H1 (cell line): ENCODE results near the gene ACTL8. TPM values are rescaled to one million over a fixed set of nuclear protein-coding genes. Genes with fewer than 3 reads are reported as not detected.

Source experiments
- CTCF ChIA-PET: fragments of 300-600 bp; sonication (Branson Sonifier 250); formaldehyde crosslinking; loops from one replicate; lab custom pipeline; 2021; ENCODE audit not compliant: partially characterized antibody; lab: Charles Lee
- POLR2A ChIA-PET: fragments of 300-600 bp; sonication (Branson Sonifier 250); formaldehyde crosslinking; loops from one replicate; lab custom pipeline; 2021; ENCODE audit warnings: inconsistent platforms; ENCODE audit not compliant: partially characterized antibody; lab: Charles Lee
- DNase-seq, 2 experiments: peaks; one replicate each; pipeline versions ENCODE4 v3.0.0 to v3.0.0-alpha.2; 2010 to 2022; ENCODE audit warnings: low spot score in 2 of 2, low read depth in 1 of 2, mixed read lengths in 1 of 2
- FAIRE-seq: peaks from 2 replicates; lab custom pipeline; 2011; peaks lifted over from hg19 to GRCh38; lab: Jason Lieb, UNC
- H2AFZ ChIP-seq: 2 replicates; pipeline ENCODE4 v1.8.1; 2012; ENCODE audit warnings: low read length, inconsistent platforms
- H2AK5ac ChIP-seq: 2 replicates; pipeline ENCODE4 v1.6.1; 2013; ENCODE audit warnings: low read depth, low read length
- H2BK120ac ChIP-seq: replicated peaks from 2 replicates; pipeline ENCODE3; 2013; ENCODE audit warnings: low read depth, low read length, inconsistent platforms
- H2BK12ac ChIP-seq: 2 replicates; pipeline ENCODE4 v1.6.1; 2013; ENCODE audit warnings: low read depth, low read length
- H2BK15ac ChIP-seq: 2 replicates; pipeline ENCODE4 v1.6.1; 2013; ENCODE audit warnings: low read length
- H2BK20ac ChIP-seq: 2 replicates; pipeline ENCODE4 v1.6.1; 2013; ENCODE audit warnings: low read length
- H2BK5ac ChIP-seq: 2 replicates; pipeline ENCODE4 v1.6.1; 2013; ENCODE audit warnings: low read depth, low read length
- H3K14ac ChIP-seq: 2 replicates; pipeline ENCODE4 v1.6.1; 2013; ENCODE audit warnings: inconsistent platforms; ENCODE audit not compliant: insufficient read length
- H3K18ac ChIP-seq: 2 replicates; pipeline ENCODE4 v1.6.1; 2013; ENCODE audit warnings: low read length; ENCODE audit errors: extremely low read depth
- H3K23ac ChIP-seq: 2 replicates; pipeline ENCODE4 v1.6.1; 2013; ENCODE audit warnings: inconsistent platforms; ENCODE audit not compliant: insufficient read length
- H3K23me2 ChIP-seq: 2 replicates; pipeline ENCODE4 v1.6.1; 2013; ENCODE audit warnings: low read depth, low read length
- H3K27ac ChIP-seq: 2 replicates; pipeline ENCODE4 v1.6.1; 2011; ENCODE audit warnings: low read depth, low read length, inconsistent platforms
- H3K27me3 ChIP-seq, 4 experiments: replicated peaks in 1 of 4; 1 replicate in 1 of 4; 2 replicates in 3 of 4; pipeline versions ENCODE4 v1.6.1 to v1.8.1; 2011 to 2013; ENCODE audit warnings: low read length in 3 of 4, mild to moderate bottlenecking in 3 of 4, inconsistent platforms in 2 of 4, mixed read lengths in 2 of 4, moderate library complexity in 1 of 4; ENCODE audit not compliant: control insufficient read depth in 3 of 4, insufficient read depth in 3 of 4; ENCODE audit errors: extremely low read depth in 1 of 4
- H3K36me3 ChIP-seq, 4 experiments: 2 replicates each; pipeline versions ENCODE4 v1.6.1 to v1.8.1; 2011 to 2013; ENCODE audit warnings: mild to moderate bottlenecking in 4 of 4, low read length in 3 of 4, moderate library complexity in 2 of 4, control low read depth in 1 of 4, inconsistent platforms in 1 of 4; ENCODE audit not compliant: insufficient read depth in 4 of 4, control insufficient read depth in 2 of 4
- H3K4ac ChIP-seq: replicated peaks from 2 replicates; pipeline ENCODE3; 2013; ENCODE audit warnings: low read length, low read depth, mixed read lengths, inconsistent platforms; ENCODE audit not compliant: insufficient read length
- H3K4me1 ChIP-seq, 4 experiments: replicated peaks in 1 of 4; 1 replicate in 1 of 4; 2 replicates in 3 of 4; pipeline versions ENCODE4 v1.6.1 to v1.8.1; 2011 to 2013; ENCODE audit warnings: low read length in 3 of 4, inconsistent platforms in 2 of 4, mixed read lengths in 1 of 4; ENCODE audit not compliant: insufficient read depth in 4 of 4, control insufficient read depth in 3 of 4
- H3K4me2 ChIP-seq, 2 experiments: 2 replicates each; pipeline versions ENCODE4 v1.6.1 to v1.8.1; 2011 to 2013; ENCODE audit warnings: low read depth in 2 of 2, low read length in 2 of 2, control low read depth in 1 of 2, inconsistent platforms in 1 of 2, mild to moderate bottlenecking in 1 of 2; ENCODE audit not compliant: insufficient read depth in 1 of 2
- H3K4me3 ChIP-seq, 4 experiments: fragments of 200-600, 300-600 bp in 1 of 4; sonication (generic), shearing (Covaris generic), sonication (Bioruptor Twin) in 1 of 4; 2 replicates each; pipeline versions ENCODE4 v1.5.1 to v1.8.1; 2011 to 2016; ENCODE audit warnings: low read length in 4 of 4, low read depth in 3 of 4, control low read depth in 2 of 4, inconsistent platforms in 2 of 4, mild to moderate bottlenecking in 2 of 4, mixed read lengths in 1 of 4, moderate library complexity in 1 of 4; ENCODE audit not compliant: insufficient read depth in 2 of 4; ENCODE audit errors: extremely low read depth in 1 of 4
- H3K56ac ChIP-seq: replicated peaks from 2 replicates; pipeline ENCODE3; 2013; ENCODE audit warnings: low read depth, mild to moderate bottlenecking, mixed read lengths, low read length, inconsistent platforms; ENCODE audit not compliant: insufficient read length
- H3K79me1 ChIP-seq: 2 replicates; pipeline ENCODE4 v1.6.1; 2013; ENCODE audit warnings: low read depth, low read length, control low read depth
- H3K79me2 ChIP-seq, 2 experiments: 2 replicates each; pipeline versions ENCODE4 v1.6.1 to v1.8.1; 2012 to 2013; ENCODE audit warnings: low read length in 2 of 2, mild to moderate bottlenecking in 2 of 2, inconsistent platforms in 1 of 2; ENCODE audit not compliant: insufficient read depth in 2 of 2, control insufficient read depth in 1 of 2
- H3K9ac ChIP-seq, 4 experiments: replicated peaks in 1 of 4; 1 replicate in 1 of 4; 2 replicates in 3 of 4; pipeline versions ENCODE4 v1.6.1 to v1.8.1; 2011 to 2013; ENCODE audit warnings: low read depth in 3 of 4, low read length in 3 of 4, control low read depth in 2 of 4, mild to moderate bottlenecking in 2 of 4, moderate library complexity in 2 of 4, inconsistent platforms in 1 of 4; ENCODE audit errors: extremely low read depth in 1 of 4
- H3K9me3 ChIP-seq, 2 experiments: 2 replicates each; pipeline versions ENCODE4 v1.6.1 to v1.8.1; 2012 to 2013; ENCODE audit warnings: mild to moderate bottlenecking in 2 of 2, moderate library complexity in 2 of 2, control low read depth in 1 of 2, inconsistent platforms in 1 of 2, low read depth in 1 of 2, low read length in 1 of 2, mixed read lengths in 1 of 2; ENCODE audit not compliant: insufficient read depth in 2 of 2
- H4K20me1 ChIP-seq, 2 experiments: replicated peaks in 1 of 2; 2 replicates each; pipeline versions ENCODE3 to v1.8.1; 2011 to 2013; ENCODE audit warnings: inconsistent platforms in 2 of 2, low read length in 2 of 2, mild to moderate bottlenecking in 1 of 2; ENCODE audit not compliant: insufficient read depth in 2 of 2, control insufficient read depth in 1 of 2
- H4K5ac ChIP-seq: 2 replicates; pipeline ENCODE4 v1.6.1; 2013; ENCODE audit warnings: low read length, low read depth, mixed read lengths, inconsistent platforms; ENCODE audit not compliant: insufficient read length
- H4K8ac ChIP-seq: 2 replicates; pipeline ENCODE4 v1.8.0; 2013; ENCODE audit warnings: mild to moderate bottlenecking, moderate library complexity, low read length, inconsistent platforms; ENCODE audit not compliant: insufficient read depth; ENCODE audit errors: extremely low read depth
- H4K91ac ChIP-seq: replicated peaks from 2 replicates; pipeline ENCODE3; 2013; ENCODE audit warnings: low read length, mixed read lengths, inconsistent platforms; ENCODE audit not compliant: insufficient read length
- ATF3 ChIP-seq: IDR thresholded peaks from 2 replicates; pipeline ENCODE4 v1.6.1; 2011; ENCODE audit warnings: low read depth, mild to moderate bottlenecking, low read length; ENCODE audit not compliant: insufficient read depth
- CREB1 ChIP-seq: IDR thresholded peaks from 2 replicates; pipeline ENCODE4 v1.6.1; 2012; ENCODE audit warnings: inconsistent platforms
- GABPA ChIP-seq: IDR thresholded peaks from 2 replicates; pipeline ENCODE4 v1.6.1; 2011; ENCODE audit warnings: mild to moderate bottlenecking, low read length, moderate library complexity, borderline replicate concordance; ENCODE audit not compliant: insufficient read depth
- HDAC2 ChIP-seq, 2 experiments: fragments of 300-600 bp in 1 of 2; sonication (generic) in 1 of 2; IDR thresholded peaks; 2 replicates each; pipeline ENCODE4 v1.6.1; 2011 to 2012; ENCODE audit warnings: low read depth in 2 of 2, low read length in 2 of 2, mild to moderate bottlenecking in 2 of 2, moderate library complexity in 2 of 2, borderline replicate concordance in 1 of 2, inconsistent platforms in 1 of 2
- MAX ChIP-seq: IDR thresholded peaks from 2 replicates; pipeline ENCODE4 v1.6.1; 2012; ENCODE audit warnings: inconsistent platforms
- SIN3A ChIP-seq, 2 experiments: IDR thresholded peaks in 1 of 2; conservative IDR thresholded peaks in 1 of 2; 2 replicates each; pipeline ENCODE4 v1.6.1; 2011 to 2012; ENCODE audit warnings: low read length in 2 of 2, improper control_type of control experiment in 1 of 2, low read depth in 1 of 2, mild to moderate bottlenecking in 1 of 2
- USF2 ChIP-seq: IDR thresholded peaks from 2 replicates; pipeline ENCODE4 v1.6.1; 2011; ENCODE audit warnings: low read length, improper control_type of control experiment
- YY1 ChIP-seq: IDR thresholded peaks from 2 replicates; pipeline ENCODE4 v1.6.1; 2011; ENCODE audit warnings: low read depth, mild to moderate bottlenecking, low read length
- WGBS, 2 experiments: shearing (Covaris generic) in 1 of 2; methylation state at CpG; one replicate each; pipeline versions ENCODE4 v1.1.6 to v1.1.7; 2013 to 2015; ENCODE audit warnings: low lambda C conversion rate in 2 of 2, mixed read lengths in 2 of 2, inconsistent platforms in 1 of 2, low coverage in 1 of 2, missing lambda C conversion rate in 1 of 2; ENCODE audit not compliant: insufficient replicate concordance in 2 of 2, insufficient coverage in 1 of 2, insufficient read length in 1 of 2; ENCODE audit errors: extremely low coverage in 1 of 2, missing lambda C conversion rate in 1 of 2; 5-methylcytosine and 5-hydroxymethylcytosine counted together
- polyA plus RNA-seq, 7 experiments: library from polyadenylated mRNA; depleted of rRNA in 3 of 7; stranded (reverse) in 5 of 7; unstranded in 2 of 7; fragments of >200 nt in 5 of 7; fragments of 200-250 nt in 2 of 7; gene quantifications; 1 replicate in 5 of 7; 2 replicates in 1 of 7; 4 replicates in 1 of 7; pipeline versions ENCODE4 v1.2.1 to v1.2.3, GENCODE V29; 2011 to 2013; ENCODE audit warnings: missing spikeins in 2 of 7, mixed read lengths in 2 of 7
- total RNA-seq: library from RNA; stranded (reverse); fragmentation: NEBNext Ultra II Directional; extraction: Animal tissue kit (Norgen Biotek cat#: 25700); gene quantifications from 2 replicates; pipeline ENCODE4 v1.2.1, GENCODE V29; 2021

The ACTL8 gene
- total and polyA plus RNA-seq, 2 of the 8 experiments (the other 6 are each of a cell fraction or from before 2014, with no cell fraction given): 0.33 to 0.47 TPM

GRCh38 chr1:17826165-17826488 lies 71.0 kb downstream of the ACTL8 start:
- FAIRE-seq (no peak), DNase-seq (peak in 1 of 2 experiments; percentile 90)
- no peak overlapping the region for H4K5ac ChIP-seq
- H3K9me3 ChIP-seq: no peaks in the 10 kb centered on the region
- no peaks in the 10 kb centered on the region for H3K36me3 ChIP-seq
- H3K4me3 ChIP-seq: no peak overlapping the region
- ChIA-PET CTCF (interaction anchor here (0.6 to 3.6 kb wide), 41 partner anchors 9 to 755 kb away, joined by 3 to 28 read pairs (median 4); no protein-coding TSS in a partner anchor), POLR2A (no interaction called here)
- no peak overlapping the region for H2BK20ac ChIP-seq
- H3K56ac ChIP-seq: no peak overlapping the region
- no peak overlapping the region for H3K23ac ChIP-seq
- H2BK12ac ChIP-seq: no peak overlapping the region
- H4K20me1 ChIP-seq: no peaks in the 10 kb centered on the region
- no peak overlapping the region for H3K9ac ChIP-seq
- H3K4ac ChIP-seq: no peak overlapping the region
- H2BK15ac ChIP-seq: no peak overlapping the region
- 0 out of 7 replicates have a peak, but pooled peaks cover 0 to 2% (median 0%) of the 10 kb centered on the region in 4 experiments for H3K27me3 ChIP-seq
- no peak overlapping the region for H2BK5ac ChIP-seq
- H2BK120ac ChIP-seq: no peak overlapping the region
- H2AFZ ChIP-seq: no peak overlapping the region
- H3K14ac ChIP-seq: no peak overlapping the region
- WGBS, 2 experiments: 65% methylated on average over 16 of the region's 16 CpGs; no CpG with 5 or more reads in 1 of the 2 experiments
- no peak overlapping the region for H3K4me2 ChIP-seq
- no peaks in the 10 kb centered on the region for H3K79me2 ChIP-seq
- no peaks in the 10 kb centered on the region for H3K79me1 ChIP-seq
- no peak overlapping the region; the same call in 1 of the 2 replicates for H3K18ac ChIP-seq
- H3K4me1 ChIP-seq: no peaks in the 10 kb centered on the region
- no peak overlapping the region for H3K27ac ChIP-seq
- no peak overlapping the region for H2AK5ac ChIP-seq
- no peaks in the 10 kb centered on the region for H3K23me2 ChIP-seq
- H4K91ac ChIP-seq: no peak overlapping the region
- no peak overlapping the region for H4K8ac ChIP-seq
- TF ChIP-seq YY1 (0 out of 2 replicates have a peak, but pooled peaks have one; percentile 7), GABPA (0 out of 2 replicates have a peak, but pooled peaks have one; percentile 38), MAX (no peak), ATF3 (peak; percentile 53; the same call in 1 of the 2 replicates), CREB1 (no peak), HDAC2 (IDR thresholded peaks at IDR 0.05; ENCODE audit: borderline replicate concordance in 1 of 2, low read depth in 2 of 2, low read length in 2 of 2) (peak in 1 of 2 experiments; percentile 84; a peak in 1 of 4 replicates), USF2 (peak; percentile 36; the same call in 1 of the 2 replicates), SIN3A (conservative IDR thresholded peaks at IDR 0.05 in 1 of 2, IDR thresholded peaks at IDR 0.05 in 1 of 2; ENCODE audit: low read depth in 1 of 2, low read length in 2 of 2) (no peak)
